SJCRH30 (cell line): ENCODE data around the gene ALOXE3. TPM values are rescaled to one million over a fixed set of nuclear protein-coding genes. Genes with fewer than 3 reads are reported as not detected.
"Not testable (repeated sequence)": the region's sequence is repeated elsewhere in the genome, so short reads cannot be mapped to it uniquely, and the experiment has no call there.

ENCODE experiments used
- DNase-seq, 2 experiments: peaks; one replicate each; pipeline ENCODE4 v3.0.0-alpha.2; 2015 to 2020
- H3K27ac ChIP-seq: fragments of 250-450 bp; sonication (Bioruptor Pico); 2 replicates; pipeline ENCODE4 v1.5.1; 2020; ENCODE audit warnings: mild to moderate bottlenecking, moderate library complexity
- H3K27me3 ChIP-seq: fragments of 250-450 bp; sonication (Bioruptor Pico); 2 replicates; pipeline ENCODE4 v1.5.1; 2020; ENCODE audit warnings: mild to moderate bottlenecking, moderate library complexity
- H3K36me3 ChIP-seq: fragments of 250-450 bp; sonication (Bioruptor Pico); 2 replicates; pipeline ENCODE4 v1.5.1; 2020; ENCODE audit warnings: mild to moderate bottlenecking, moderate library complexity
- H3K4me1 ChIP-seq: fragments of 250-450 bp; sonication (Bioruptor Pico); 2 replicates; pipeline ENCODE4 v1.5.1; 2020; ENCODE audit warnings: mild to moderate bottlenecking, moderate library complexity
- H3K4me3 ChIP-seq: fragments of 250-450 bp; sonication (Bioruptor Pico); 2 replicates; pipeline ENCODE4 v1.5.1; 2020; ENCODE audit warnings: mild to moderate bottlenecking, moderate library complexity
- H3K9me3 ChIP-seq: fragments of 250-450 bp; sonication (Bioruptor Pico); replicated peaks from 2 replicates; pipeline ENCODE4 v1.5.1; 2020; ENCODE audit warnings: mild to moderate bottlenecking, moderate library complexity
- total RNA-seq: library from RNA; depleted of rRNA; stranded (reverse); fragments of >200 nt; shearing (Covaris generic); gene quantifications from 2 replicates; pipeline ENCODE4 v1.2.3, GENCODE V29; 2014

ALOXE3 gene
- total RNA-seq, 1 experiment from 2014 or later = not detected

- no peaks in the 10 kb centered on the region for H3K9me3 ChIP-seq
- no peak within 1 kb of the TSS for H3K27ac ChIP-seq
- no peaks in the 10 kb centered on the region for H3K36me3 ChIP-seq
- no peaks in the 10 kb centered on the region for H3K4me1 ChIP-seq
- no peak for DNase-seq
- no peak within 1 kb of the TSS for H3K4me3 ChIP-seq
- H3K27me3 ChIP-seq = no peaks in the 10 kb centered on the region
Observed at GRCh38 chr17:8087075-8087951, 31.0 kb downstream of the ALOXE3 start, which contains the start of gene ALOX12B. TSS of gene ALOX12B (minus strand) at chr17:8087716. CDS start at chr17:8087442, 274 bp downstream.

DNA sequence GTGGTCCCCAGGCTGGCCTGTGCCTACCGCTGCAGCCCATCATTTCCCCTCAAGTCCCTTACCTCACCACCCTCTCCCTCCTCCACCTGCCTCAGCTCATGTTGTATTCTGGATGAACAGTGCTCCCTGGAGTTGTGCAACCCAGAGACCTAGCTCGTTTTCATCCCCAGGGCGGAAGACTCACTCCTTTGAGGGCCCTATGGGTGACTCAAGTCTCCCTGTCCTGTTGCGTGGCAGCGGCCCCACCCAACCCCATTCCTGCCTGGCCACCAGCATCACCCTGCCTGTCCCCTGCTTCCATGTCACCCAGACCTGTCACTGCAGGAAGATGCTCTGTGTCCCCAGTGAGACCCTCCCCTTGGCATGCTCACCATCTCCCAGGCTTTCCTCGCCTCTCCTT lies 34.1 kb downstream of the ALOXE3 start:
- Histone ChIP-seq H3K4me3 (no peak overlapping the region), H3K27me3 (no peaks in the 10 kb centered on the region)

DNA sequence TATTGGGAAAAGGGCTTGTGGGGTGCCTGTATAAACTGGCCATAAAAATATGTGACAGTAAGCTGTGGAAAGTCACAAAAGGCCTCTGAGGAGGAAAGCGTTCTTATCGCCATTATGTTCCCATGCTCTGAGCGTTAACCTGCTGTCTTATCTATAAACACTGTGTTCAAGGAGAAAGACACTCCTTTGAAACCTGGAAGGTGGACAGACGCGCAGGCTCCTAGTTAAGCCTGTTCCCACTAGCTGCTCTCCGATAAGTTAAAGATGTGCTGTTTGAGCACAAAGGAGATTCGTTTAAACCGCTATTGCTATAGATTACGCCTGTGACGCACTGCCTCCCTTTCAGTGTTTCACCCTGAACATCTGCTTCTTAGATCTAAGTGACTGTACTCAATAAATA lies 36.0 kb downstream of the ALOXE3 start:
- Histone ChIP-seq H3K36me3 (no peaks in the 10 kb centered on the region), H3K4me1 (no peaks in the 10 kb centered on the region), H3K27ac (no peak overlapping the region), H3K9me3 (no peaks in the 10 kb centered on the region), H3K4me3 (no peak overlapping the region), H3K27me3 (no peaks in the 10 kb centered on the region)
- no peak for DNase-seq

More for the DNA sequence above, 34.1 kb downstream of the ALOXE3 start:
- Histone ChIP-seq H3K9me3 (no peaks in the 10 kb centered on the region), H3K27ac (no peak overlapping the region), H3K36me3 (no peaks in the 10 kb centered on the region), H3K4me1 (no peaks in the 10 kb centered on the region)
- DNase-seq = no peak

- no peaks in the 10 kb centered on the region for H3K9me3 ChIP-seq
- no peaks in the 10 kb centered on the region for H3K27me3 ChIP-seq
Observed at GRCh38 chr17:8081876-8082275, 36.4 kb downstream of the ALOXE3 start.

GRCh38 chr17:8080799-8081219 lies 37.5 kb downstream of the ALOXE3 start:
- Histone ChIP-seq H3K36me3 (no peaks in the 10 kb centered on the region), H3K9me3 (no peaks in the 10 kb centered on the region), H3K4me1 (no peaks in the 10 kb centered on the region), H3K4me3 (no peak overlapping the region), H3K27me3 (no peaks in the 10 kb centered on the region), H3K27ac (no peak overlapping the region)
- DNase-seq = no peak

More at GRCh38 chr17:8081876-8082275, 36.4 kb downstream of the ALOXE3 start:
- Histone ChIP-seq H3K36me3 (no peaks in the 10 kb centered on the region), H3K27ac (no peak overlapping the region), H3K4me1 (no peaks in the 10 kb centered on the region), H3K4me3 (no peak overlapping the region)
- DNase-seq = no peak

DNA sequence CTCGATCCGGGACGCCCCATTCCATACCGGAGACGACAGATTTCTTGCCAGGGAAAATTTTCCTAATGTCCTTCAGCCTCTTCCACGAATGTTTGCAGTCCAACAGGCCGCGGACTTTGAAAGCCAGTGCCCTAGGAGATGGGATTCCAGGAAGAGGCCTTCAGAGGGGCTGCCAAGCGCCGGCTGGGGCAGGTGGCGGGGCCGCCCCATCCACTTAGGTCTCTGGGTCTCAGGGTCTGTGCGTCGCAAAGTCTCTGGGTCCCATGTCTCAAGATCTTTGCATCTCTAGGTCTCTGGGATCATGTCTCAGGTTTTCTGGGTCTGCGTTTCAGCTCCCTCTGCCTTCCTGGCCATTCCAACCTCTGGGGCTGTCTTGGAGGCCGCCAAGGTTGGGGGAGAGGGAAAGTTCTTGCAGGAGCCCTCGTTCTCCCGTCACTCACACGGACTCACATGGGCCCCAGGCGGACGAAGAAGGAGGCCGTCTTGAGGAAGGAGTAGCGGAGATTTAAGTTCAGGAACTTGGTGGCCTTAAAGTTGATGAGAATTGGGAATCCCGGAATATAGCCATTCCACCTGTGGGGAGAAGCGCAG lies 38.0 kb downstream of the ALOXE3 start:
- Histone ChIP-seq H3K4me1 (no peaks in the 10 kb centered on the region), H3K4me3 (peak overlapping the region; percentile 37), H3K27ac (no peak overlapping the region), H3K36me3 (no peaks in the 10 kb centered on the region), H3K9me3 (no peaks in the 10 kb centered on the region), H3K27me3 (no peaks in the 10 kb centered on the region)
- DNase-seq = no peak

GRCh38 chr17:8079291-8080207 lies 38.8 kb downstream of the ALOXE3 start:
- peak; percentile 49 to 74 for DNase-seq
- Histone ChIP-seq H3K4me3 (peak overlapping the region; percentile 37), H3K4me1 (no peaks in the 10 kb centered on the region), H3K27me3 (no peaks in the 10 kb centered on the region), H3K36me3 (no peaks in the 10 kb centered on the region), H3K27ac (no peak overlapping the region), H3K9me3 (no peaks in the 10 kb centered on the region)

DNA sequence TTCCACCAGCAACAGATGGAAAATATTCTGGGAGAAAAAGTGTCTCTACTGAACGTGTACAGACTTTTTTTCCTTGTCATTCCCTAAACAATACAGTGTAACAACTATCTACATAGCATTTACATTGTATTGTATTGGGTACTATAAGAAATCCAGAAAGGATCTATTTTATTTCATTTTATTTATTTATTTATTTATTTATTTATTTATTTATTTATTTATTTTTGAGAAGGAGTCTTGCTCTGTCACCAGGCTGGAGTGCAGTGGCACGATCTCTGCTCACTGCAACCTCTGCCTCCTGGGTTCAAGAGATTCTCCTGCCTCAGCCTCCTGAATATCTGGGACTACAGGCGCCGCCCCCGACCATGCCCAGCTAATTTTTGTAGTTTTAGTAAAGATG lies 40.4 kb downstream of the ALOXE3 start:
- not testable (repeated sequence) for H3K27me3 ChIP-seq, H3K9me3 ChIP-seq, H3K27ac ChIP-seq, H3K4me1 ChIP-seq, H3K4me3 ChIP-seq, DNase-seq, H3K36me3 ChIP-seq

- Histone ChIP-seq H3K9me3 (no peaks in the 10 kb centered on the region), H3K27ac (no peak overlapping the region), H3K27me3 (peaks cover 8% of the 10 kb centered on the region), H3K36me3 (no peaks in the 10 kb centered on the region), H3K4me3 (no peak overlapping the region), H3K4me1 (no peaks in the 10 kb centered on the region)
- no peak for DNase-seq
Observed at GRCh38 chr17:8076502-8077266, 41.6 kb downstream of the ALOXE3 start.

- H3K4me1 ChIP-seq = no peaks in the 10 kb centered on the region
- H3K9me3 ChIP-seq = no peaks in the 10 kb centered on the region
- H3K4me3 ChIP-seq = no peak overlapping the region
- H3K27ac ChIP-seq = no peak overlapping the region
- no peaks in the 10 kb centered on the region for H3K36me3 ChIP-seq
- no peak for DNase-seq
- peaks cover 8% of the 10 kb centered on the region for H3K27me3 ChIP-seq
Observed at GRCh38 chr17:8075574-8076342, 42.6 kb downstream of the ALOXE3 start.

GRCh38 chr17:8075081-8075480 lies 43.2 kb downstream of the ALOXE3 start:
- H3K27me3 ChIP-seq = peaks cover 8% of the 10 kb centered on the region
- DNase-seq = no peak

DNA sequence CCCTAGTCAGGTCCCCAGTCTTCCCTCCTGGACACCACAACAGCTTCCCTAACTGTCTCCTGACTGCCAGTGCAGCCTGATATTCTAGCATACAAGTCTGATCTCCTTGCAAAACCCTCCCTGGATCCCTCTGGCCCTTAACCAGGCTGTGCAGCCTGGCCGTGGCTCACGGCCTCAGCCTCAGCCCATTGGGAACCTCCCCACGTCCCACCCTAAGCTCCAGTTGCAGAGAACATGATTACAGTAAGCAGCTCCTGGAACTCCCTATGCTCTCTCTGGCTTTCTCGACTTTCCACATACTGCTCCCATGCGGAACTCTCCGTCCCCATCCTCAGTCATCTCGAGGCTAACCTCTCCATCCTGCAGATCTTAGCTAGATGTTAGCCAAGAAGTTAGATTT lies 43.8 kb downstream of the ALOXE3 start:
- Histone ChIP-seq H3K27ac (no peak overlapping the region), H3K27me3 (peaks cover 8% of the 10 kb centered on the region), H3K4me1 (no peaks in the 10 kb centered on the region), H3K9me3 (no peaks in the 10 kb centered on the region), H3K4me3 (no peak overlapping the region), H3K36me3 (no peaks in the 10 kb centered on the region)
- DNase-seq = no peak

More at GRCh38 chr17:8075081-8075480, 43.2 kb downstream of the ALOXE3 start:
- Histone ChIP-seq H3K9me3 (no peaks in the 10 kb centered on the region), H3K4me3 (no peak overlapping the region), H3K27ac (no peak overlapping the region), H3K4me1 (no peaks in the 10 kb centered on the region), H3K36me3 (no peaks in the 10 kb centered on the region)

GRCh38 chr17:8073627-8074484 lies 44.5 kb downstream of the ALOXE3 start:
- Histone ChIP-seq H3K4me3 (no peak overlapping the region), H3K27me3 (peaks cover 8% of the 10 kb centered on the region), H3K36me3 (no peaks in the 10 kb centered on the region), H3K4me1 (no peaks in the 10 kb centered on the region), H3K9me3 (no peaks in the 10 kb centered on the region), H3K27ac (no peak overlapping the region)
- peak; percentile 46 to 58 for DNase-seq
